Heart left ventricle (tissue), 13 donors: Measurements from ENCODE around the gene PHACTR3.

ENCODE experiments used
- POLR2A ChIP-seq, 2 donors: fragments of 450-650 bp; IDR thresholded peaks; one replicate each; pipeline ENCODE4 v1.6.1; 2017; ENCODE audit warnings: antibody characterized with exemption in 2 of 2, mild to moderate bottlenecking in 2 of 2, moderate library complexity in 2 of 2
- TF ChIP-seq, protein P1 (sequence below), 12 donors: fragments of 200-600 bp; sonication (generic) in 4 of 12; IDR thresholded peaks; one replicate each; pipeline versions ENCODE4 v1.5.0 to v1.8.0; 2018 to 2022; ENCODE audit warnings: antibody characterized with exemption in 12 of 12, mild to moderate bottlenecking in 5 of 12
- donor health status: ischemic (EF 13 %, LVEDD 7.1; RV severe dilation, severe dysfunction).
- donor health status: DM: no; HTN: yes; CAD: no.
- donor health status: DM: no; HTN: no; CAD: no.
- donor health status: ischemic (EF 25% LVEDD 6.9; RV normal size, moderate dysfunction).
- donor health status: ischemic (EF 25% LVEDD 5.7; RV mildly dilated, moderate dysfunction).
- donor health status: ischemic (EF 35%, LVEDD 5.7; RV mildly dilated, moderate dysfunction).
- donor health status: nonischemic (EF 11% LVEDD 7.7; RV severe dilation, severe dysfunction).
- donor health status: DM: yes; HTN: yes; CAD: no.
- donor health status: PGD.
- donor health status: ischemic (EF 29% LVEDD 5.4; RV normal size, mild dysfunction).
- donor health status: nonischemic (EF 23%, LVEDD 6.1; RV moderate dilation, normal function).

GRCh38 chr20:59789686-59790085 is 185.3 kb downstream of the PHACTR3 start:
- TF ChIP-seq, protein P1, sequence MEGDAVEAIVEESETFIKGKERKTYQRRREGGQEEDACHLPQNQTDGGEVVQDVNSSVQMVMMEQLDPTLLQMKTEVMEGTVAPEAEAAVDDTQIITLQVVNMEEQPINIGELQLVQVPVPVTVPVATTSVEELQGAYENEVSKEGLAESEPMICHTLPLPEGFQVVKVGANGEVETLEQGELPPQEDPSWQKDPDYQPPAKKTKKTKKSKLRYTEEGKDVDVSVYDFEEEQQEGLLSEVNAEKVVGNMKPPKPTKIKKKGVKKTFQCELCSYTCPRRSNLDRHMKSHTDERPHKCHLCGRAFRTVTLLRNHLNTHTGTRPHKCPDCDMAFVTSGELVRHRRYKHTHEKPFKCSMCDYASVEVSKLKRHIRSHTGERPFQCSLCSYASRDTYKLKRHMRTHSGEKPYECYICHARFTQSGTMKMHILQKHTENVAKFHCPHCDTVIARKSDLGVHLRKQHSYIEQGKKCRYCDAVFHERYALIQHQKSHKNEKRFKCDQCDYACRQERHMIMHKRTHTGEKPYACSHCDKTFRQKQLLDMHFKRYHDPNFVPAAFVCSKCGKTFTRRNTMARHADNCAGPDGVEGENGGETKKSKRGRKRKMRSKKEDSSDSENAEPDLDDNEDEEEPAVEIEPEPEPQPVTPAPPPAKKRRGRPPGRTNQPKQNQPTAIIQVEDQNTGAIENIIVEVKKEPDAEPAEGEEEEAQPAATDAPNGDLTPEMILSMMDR (IDR thresholded peaks at IDR 0.05), result no peak
- TF ChIP-seq POLR2A (IDR thresholded peaks at IDR 0.05), result no peak
